Mesendoderm (in vitro differentiated cells): ENCODE data around the gene MS4A4E.

ENCODE experiments used
- DNase-seq: peaks from one replicate; pipeline ENCODE4 v3.0.0; 2013
- H2AK5ac ChIP-seq: 2 replicates; pipeline ENCODE4 v1.6.1; 2013; ENCODE audit warnings: low read length, inconsistent platforms
- H2BK120ac ChIP-seq: 2 replicates; pipeline ENCODE4 v1.6.1; 2013; ENCODE audit warnings: low read depth, mild to moderate bottlenecking, low read length, moderate library complexity, mixed read lengths
- H2BK15ac ChIP-seq: replicated peaks from 2 replicates; pipeline ENCODE4 v1.6.1; 2013; ENCODE audit warnings: low read depth, mild to moderate bottlenecking, moderate library complexity
- H2BK5ac ChIP-seq: 2 replicates; pipeline ENCODE4 v1.6.1; 2013; ENCODE audit warnings: low read length, inconsistent platforms
- H3K18ac ChIP-seq: 2 replicates; pipeline ENCODE4 v1.6.1; 2013; ENCODE audit warnings: mild to moderate bottlenecking, low read length, mixed read lengths
- H3K23ac ChIP-seq: one replicate; pipeline ENCODE4 v1.6.1; 2013; ENCODE audit warnings: low read length
- H3K27ac ChIP-seq: 2 replicates; pipeline ENCODE4 v1.5.1; 2013; ENCODE audit warnings: low read depth, mild to moderate bottlenecking, inconsistent platforms, low read length, moderate library complexity
- H3K27me3 ChIP-seq: 2 replicates; pipeline ENCODE4 v1.6.1; 2013; ENCODE audit warnings: low read length, control low read depth, mild to moderate bottlenecking, inconsistent platforms; ENCODE audit not compliant: insufficient read depth, poor library complexity
- H3K36me3 ChIP-seq: 2 replicates; pipeline ENCODE4 v1.6.1; 2013; ENCODE audit warnings: low read length, inconsistent platforms; ENCODE audit not compliant: control insufficient read depth, insufficient read depth
- H3K4ac ChIP-seq: one replicate; pipeline ENCODE4 v1.6.1; 2013; ENCODE audit warnings: low read depth, mild to moderate bottlenecking, low read length, moderate library complexity
- H3K4me1 ChIP-seq: 2 replicates; pipeline ENCODE4 v1.6.1; 2013; ENCODE audit warnings: low read depth, low read length, inconsistent platforms; ENCODE audit not compliant: control insufficient read depth
- H3K4me2 ChIP-seq: 2 replicates; pipeline ENCODE4 v1.6.1; 2013; ENCODE audit warnings: low read length
- H3K4me3 ChIP-seq: 2 replicates; pipeline ENCODE4 v1.5.1; 2013; ENCODE audit warnings: mild to moderate bottlenecking, low read length
- H3K56ac ChIP-seq: one replicate; pipeline ENCODE4 v1.6.1; 2013; ENCODE audit warnings: low read length
- H3K79me1 ChIP-seq: 2 replicates; pipeline ENCODE4 v1.6.1; 2013; ENCODE audit warnings: low read length, inconsistent platforms
- H3K79me2 ChIP-seq: 2 replicates; pipeline ENCODE4 v1.6.1; 2013; ENCODE audit warnings: mild to moderate bottlenecking, low read length; ENCODE audit not compliant: control insufficient read depth, insufficient read depth
- H3K9ac ChIP-seq: 2 replicates; pipeline ENCODE4 v1.6.1; 2013; ENCODE audit warnings: low read length, inconsistent platforms
- H4K5ac ChIP-seq: one replicate; pipeline ENCODE4 v1.6.1; 2013; ENCODE audit warnings: low read length
- H4K8ac ChIP-seq: one replicate; pipeline ENCODE4 v1.6.1; 2013; ENCODE audit warnings: low read depth, mild to moderate bottlenecking, control low read depth, low read length, moderate library complexity
- WGBS: extraction: QIAGEN DNeasy Blood & Tissue Kit; methylation state at CpG from one replicate; pipeline ENCODE4 v1.1.7; 2013; ENCODE audit warnings: low lambda C conversion rate, missing lambda C conversion rate; ENCODE audit not compliant: insufficient coverage; ENCODE audit errors: extremely low coverage; 5-methylcytosine and 5-hydroxymethylcytosine counted together

The MS4A4E gene

DNA sequence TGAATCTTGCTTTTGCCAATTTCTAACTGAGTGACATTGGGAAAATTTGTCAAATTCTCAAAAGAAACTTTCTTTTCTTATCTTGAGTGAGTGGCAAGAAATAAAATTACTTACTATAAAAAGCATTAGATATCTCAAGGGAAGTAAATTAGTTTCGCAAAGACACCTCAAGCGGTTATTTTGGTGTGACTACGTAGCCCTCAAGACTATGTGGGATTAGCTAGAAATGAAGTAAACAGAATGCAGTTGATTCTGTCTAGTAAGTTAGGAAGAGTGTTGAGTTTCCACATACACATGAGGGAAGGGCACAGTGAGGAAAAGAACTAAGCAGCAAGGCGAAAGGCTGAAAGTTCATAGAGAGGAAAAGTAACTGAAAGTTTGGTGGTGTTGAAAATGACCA, 31.7 kb downstream of the MS4A4E start:
- Histone ChIP-seq H3K27me3 (no peaks in the 10 kb centered on the region), H3K9ac (no peak overlapping the region), H4K5ac (no peak overlapping the region), H3K4me3 (no peak overlapping the region), H2AK5ac (no peak overlapping the region), H3K79me2 (no peaks in the 10 kb centered on the region), H2BK120ac (no peak overlapping the region), H3K4me1 (no peaks in the 10 kb centered on the region), H3K27ac (no peak overlapping the region), H3K4me2 (no peak overlapping the region), H3K36me3 (no peaks in the 10 kb centered on the region), H2BK5ac (no peak overlapping the region), H4K8ac (no peak overlapping the region), H3K79me1 (no peaks in the 10 kb centered on the region), H3K23ac (no peak overlapping the region), H3K18ac (no peak overlapping the region), H2BK15ac (no peak overlapping the region), H3K4ac (no peak overlapping the region), H3K56ac (no peak overlapping the region)
- no CpG with 5 or more reads among the region's 4 CpGs for WGBS
- DNase-seq, result no peak

DNA sequence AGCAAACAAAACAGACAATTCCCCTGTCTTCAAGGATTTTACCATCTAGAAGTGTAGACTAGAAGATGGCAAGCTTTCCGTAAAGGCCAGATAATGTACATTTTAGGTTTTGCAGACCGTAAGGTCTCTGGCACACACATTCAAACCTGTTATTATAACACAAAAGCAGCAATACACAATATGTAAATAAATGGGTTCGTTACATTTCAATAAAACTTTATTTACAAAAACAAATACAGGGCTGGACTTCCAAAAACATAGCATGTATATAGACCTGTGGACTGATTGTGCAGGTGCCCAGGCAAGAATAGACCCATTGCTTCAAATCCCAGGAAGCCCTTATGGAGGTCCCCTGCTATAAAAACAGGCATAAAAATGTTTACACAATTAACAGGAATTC, 33.0 kb downstream of the MS4A4E start:
- no CpG with 5 or more reads among the region's 3 CpGs for WGBS
- Histone ChIP-seq H3K27me3 (no peaks in the 10 kb centered on the region), H3K27ac (no peak overlapping the region), H4K5ac (no peak overlapping the region), H3K56ac (no peak overlapping the region), H3K4me3 (no peak overlapping the region), H2BK15ac (no peak overlapping the region), H3K36me3 (no peaks in the 10 kb centered on the region), H2AK5ac (no peak overlapping the region), H3K4me1 (no peaks in the 10 kb centered on the region), H3K79me2 (no peaks in the 10 kb centered on the region), H3K4me2 (no peak overlapping the region), H4K8ac (no peak overlapping the region), H3K79me1 (no peaks in the 10 kb centered on the region), H3K18ac (no peak overlapping the region), H2BK120ac (no peak overlapping the region), H3K4ac (no peak overlapping the region), H3K9ac (no peak overlapping the region), H3K23ac (no peak overlapping the region), H2BK5ac (no peak overlapping the region)
- no peak for DNase-seq

DNA sequence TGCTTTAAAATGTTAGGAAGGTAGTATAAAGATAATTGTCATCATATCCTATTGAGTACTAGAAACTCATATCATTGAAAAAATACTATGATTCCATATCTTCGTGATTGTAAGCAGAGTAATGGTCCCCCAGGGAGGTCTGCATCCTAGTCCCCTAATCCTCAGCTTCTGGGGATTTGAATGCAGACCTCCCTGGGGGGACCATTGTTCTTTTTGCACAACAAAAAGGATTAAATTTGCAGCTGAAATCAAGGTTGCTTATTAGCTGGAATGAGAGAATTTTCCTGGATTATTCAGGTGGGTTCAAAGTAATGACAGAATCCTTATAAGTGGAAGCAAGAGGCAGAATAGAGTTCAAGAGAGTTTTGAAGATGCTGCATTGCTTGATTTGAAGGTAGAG, 34.0 kb downstream of the MS4A4E start:
- no peak overlapping the region for H2BK120ac ChIP-seq
- no peak overlapping the region for H3K56ac ChIP-seq
- H3K27me3 ChIP-seq, result no peaks in the 10 kb centered on the region
- H3K79me2 ChIP-seq, result no peaks in the 10 kb centered on the region
- no peak overlapping the region for H4K8ac ChIP-seq
- no peak overlapping the region for H3K23ac ChIP-seq
- no peak overlapping the region for H3K4me3 ChIP-seq
- no peak overlapping the region for H4K5ac ChIP-seq
- no peaks in the 10 kb centered on the region for H3K36me3 ChIP-seq
- no peaks in the 10 kb centered on the region for H3K79me1 ChIP-seq
- no peak overlapping the region for H2BK15ac ChIP-seq
- no peak overlapping the region for H3K18ac ChIP-seq
- no peak overlapping the region for H2AK5ac ChIP-seq
- H2BK5ac ChIP-seq, result no peak overlapping the region
- no peak overlapping the region for H3K4ac ChIP-seq
- H3K4me2 ChIP-seq, result no peak overlapping the region
- no peaks in the 10 kb centered on the region for H3K4me1 ChIP-seq
- DNase-seq, result no peak
- WGBS, result no CpG with 5 or more reads among the region's 1 CpG
- no peak overlapping the region for H3K27ac ChIP-seq
- H3K9ac ChIP-seq, result no peak overlapping the region

DNA sequence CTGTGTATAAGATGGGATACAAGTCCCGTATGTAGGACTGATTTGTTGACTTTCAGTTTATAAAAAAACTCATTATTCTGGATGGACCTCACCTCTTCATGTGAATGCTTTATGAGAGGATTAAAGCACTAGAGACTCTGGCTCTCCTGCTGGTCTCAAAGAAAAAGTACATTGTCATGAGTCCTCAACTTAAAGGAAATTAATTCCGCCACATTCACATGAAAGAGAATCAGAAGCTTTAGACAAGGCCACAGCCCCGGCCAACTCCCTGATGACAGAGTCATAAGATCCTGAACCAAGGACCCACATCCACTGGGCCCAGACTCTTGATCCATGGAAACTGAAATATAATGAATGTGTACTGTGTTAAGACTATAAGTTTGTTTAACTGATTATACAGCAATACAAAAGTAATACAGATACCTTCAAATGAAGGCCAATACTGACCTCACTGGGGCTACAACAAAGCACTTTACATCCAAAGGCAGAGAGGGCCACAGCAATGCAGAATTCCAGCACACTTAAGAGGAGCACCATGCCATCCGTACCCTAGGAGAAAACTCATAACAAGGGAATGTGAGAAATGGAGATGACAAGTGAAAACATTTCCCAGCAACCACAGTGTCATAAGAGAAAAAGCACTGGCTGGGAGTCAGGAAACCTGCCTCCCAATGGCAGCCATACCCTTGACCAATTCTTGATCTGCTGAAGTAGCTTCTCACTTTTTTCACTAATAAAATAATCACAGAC, 34.6 kb downstream of the MS4A4E start:
- H3K4me2 ChIP-seq, result no peak overlapping the region
- H2AK5ac ChIP-seq, result no peak overlapping the region
- H3K56ac ChIP-seq, result no peak overlapping the region
- no peak overlapping the region for H2BK120ac ChIP-seq
- no peaks in the 10 kb centered on the region for H3K79me2 ChIP-seq
- DNase-seq, result no peak
- H3K4me1 ChIP-seq, result no peaks in the 10 kb centered on the region
- H3K27me3 ChIP-seq, result no peaks in the 10 kb centered on the region
- WGBS, result no CpG with 5 or more reads among the region's 4 CpGs
- no peak overlapping the region for H3K23ac ChIP-seq
- no peak overlapping the region for H3K9ac ChIP-seq
- H3K4ac ChIP-seq, result no peak overlapping the region
- H4K8ac ChIP-seq, result no peak overlapping the region
- no peak overlapping the region for H2BK15ac ChIP-seq
- H3K79me1 ChIP-seq, result no peaks in the 10 kb centered on the region
- H3K4me3 ChIP-seq, result no peak overlapping the region
- H4K5ac ChIP-seq, result no peak overlapping the region
- H2BK5ac ChIP-seq, result no peak overlapping the region
- H3K18ac ChIP-seq, result no peak overlapping the region
- H3K27ac ChIP-seq, result no peak overlapping the region
- H3K36me3 ChIP-seq, result no peaks in the 10 kb centered on the region

DNA sequence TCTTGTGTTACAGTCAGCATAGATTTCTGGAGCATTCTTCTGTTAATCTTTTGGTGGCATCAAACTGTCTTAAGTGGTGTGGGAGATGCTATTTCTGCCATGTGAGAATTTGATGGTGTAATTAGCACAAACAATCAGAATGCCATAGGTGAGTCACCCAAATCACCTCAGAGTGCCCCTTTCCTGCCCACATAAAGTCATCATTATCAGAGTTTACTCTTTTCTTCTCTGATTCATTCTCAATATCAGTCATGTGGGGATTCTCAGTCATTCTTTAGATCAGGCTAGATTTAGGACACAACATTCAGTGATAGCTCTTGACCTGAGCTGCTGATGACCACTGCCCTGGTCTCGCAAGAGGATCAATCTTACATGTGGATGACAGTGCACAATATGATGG, 36.3 kb downstream of the MS4A4E start:
- Histone ChIP-seq H2BK120ac (no peak overlapping the region), H3K4me1 (no peaks in the 10 kb centered on the region), H3K27me3 (no peaks in the 10 kb centered on the region), H3K79me1 (no peaks in the 10 kb centered on the region), H3K23ac (no peak overlapping the region), H3K4ac (no peak overlapping the region), H3K9ac (no peak overlapping the region), H3K56ac (no peak overlapping the region), H3K27ac (no peak overlapping the region), H3K4me2 (no peak overlapping the region), H4K5ac (no peak overlapping the region), H3K36me3 (no peaks in the 10 kb centered on the region), H2BK5ac (no peak overlapping the region), H3K79me2 (no peaks in the 10 kb centered on the region), H4K8ac (no peak overlapping the region), H2AK5ac (no peak overlapping the region), H2BK15ac (no peak overlapping the region), H3K18ac (no peak overlapping the region), H3K4me3 (no peak overlapping the region)
- WGBS, result no CpG with 5 or more reads among the region's 1 CpG
- no peak for DNase-seq

DNA sequence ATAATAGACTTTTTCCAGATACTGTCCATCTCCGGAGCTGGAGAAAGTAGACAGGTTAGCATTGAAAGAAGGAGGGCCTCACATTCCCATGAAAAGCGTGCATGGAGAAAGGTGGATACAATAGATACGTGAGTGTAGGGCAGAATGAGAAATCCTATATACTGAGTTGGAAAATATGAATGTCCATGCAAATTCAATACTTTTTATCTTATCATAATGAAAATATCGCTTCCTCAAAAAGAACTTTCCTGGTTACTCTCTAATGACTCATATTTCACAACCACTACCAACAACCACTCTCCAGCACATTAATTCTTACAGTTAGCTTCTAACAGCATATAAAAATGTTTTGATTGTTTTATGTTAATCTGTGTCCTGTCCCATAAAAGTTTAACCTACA, 38.0 kb downstream of the MS4A4E start:
- no peaks in the 10 kb centered on the region for H3K79me2 ChIP-seq
- H2AK5ac ChIP-seq, result no peak overlapping the region
- H3K4me1 ChIP-seq, result no peaks in the 10 kb centered on the region
- no peak overlapping the region for H3K56ac ChIP-seq
- no peak overlapping the region for H4K8ac ChIP-seq
- no peak overlapping the region for H3K18ac ChIP-seq
- no peaks in the 10 kb centered on the region for H3K79me1 ChIP-seq
- H3K9ac ChIP-seq, result no peak overlapping the region
- H2BK5ac ChIP-seq, result no peak overlapping the region
- no peaks in the 10 kb centered on the region for H3K27me3 ChIP-seq
- no peak overlapping the region for H3K4me2 ChIP-seq
- no peak overlapping the region for H3K27ac ChIP-seq
- H2BK120ac ChIP-seq, result no peak overlapping the region
- DNase-seq, result no peak
- no peak overlapping the region for H4K5ac ChIP-seq
- no peak overlapping the region for H3K4me3 ChIP-seq
- no peak overlapping the region for H3K23ac ChIP-seq
- H2BK15ac ChIP-seq, result no peak overlapping the region
- no peaks in the 10 kb centered on the region for H3K36me3 ChIP-seq
- no peak overlapping the region for H3K4ac ChIP-seq
- no CpG with 5 or more reads among the region's 4 CpGs for WGBS
